ENCODE measurements around the gene STIP1. TPM values are rescaled to one million over a fixed set of nuclear protein-coding genes. Genes with fewer than 3 reads are reported as not detected.

The STIP1 gene
- total RNA-seq, 4 donors from 2014 or later = 53.3 to 109 (median 79.8) TPM

DNA sequence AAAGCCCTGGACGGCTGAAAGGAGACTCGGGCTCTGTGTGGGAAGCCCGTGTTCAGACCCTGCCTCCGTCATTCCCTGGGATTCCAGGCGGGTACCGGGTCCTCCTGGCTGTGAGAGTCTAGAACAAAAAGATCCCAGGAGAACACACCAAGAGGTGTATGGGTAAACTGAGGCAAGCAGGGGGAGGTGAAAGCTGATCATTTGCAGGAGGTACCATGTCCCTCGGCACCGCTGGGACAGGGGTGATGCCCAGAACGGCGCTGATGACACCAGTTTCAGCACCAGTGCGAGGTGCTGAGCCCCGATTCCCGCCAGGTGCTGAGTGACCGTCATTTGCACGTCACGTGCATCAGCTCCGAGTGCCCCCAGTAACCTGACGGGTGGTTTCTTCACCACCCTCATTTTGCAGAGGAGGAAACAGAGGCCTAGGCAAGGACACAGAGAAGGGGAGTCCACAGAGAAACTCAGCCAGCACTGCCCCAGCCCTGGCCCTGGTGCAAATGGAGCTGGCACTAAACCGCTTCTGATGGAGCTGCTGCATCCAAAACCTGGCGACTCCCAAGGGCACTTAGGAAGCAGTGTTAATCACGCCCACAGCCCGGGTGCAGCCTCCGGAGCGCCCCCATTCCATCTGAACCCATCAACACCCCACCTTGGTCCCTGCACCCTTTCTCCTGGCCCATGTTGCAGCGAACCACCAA, 36.9 kb upstream of the STIP1 start:
- WGBS, 2 donors = 77% methylated on average over 25 of the region's 25 CpGs
- Histone ChIP-seq H3K4me3 (no peak overlapping the region), H3K36me3 (peaks cover 0 to 5% (median 0%) of the 10 kb centered on the region in 3 donors), H3K4me1 (peaks cover 0 to 26% (median 10%) of the 10 kb centered on the region in 4 donors), H3K9me3 (no peaks in the 10 kb centered on the region), H3K27ac (peak overlapping the region in 2 of 4 donors; percentile 77 to 83), H3K27me3 (no peaks in the 10 kb centered on the region)
- no peak for TF ChIP-seq EP300 (IDR thresholded peaks at IDR 0.05)
- TF ChIP-seq, protein P1, sequence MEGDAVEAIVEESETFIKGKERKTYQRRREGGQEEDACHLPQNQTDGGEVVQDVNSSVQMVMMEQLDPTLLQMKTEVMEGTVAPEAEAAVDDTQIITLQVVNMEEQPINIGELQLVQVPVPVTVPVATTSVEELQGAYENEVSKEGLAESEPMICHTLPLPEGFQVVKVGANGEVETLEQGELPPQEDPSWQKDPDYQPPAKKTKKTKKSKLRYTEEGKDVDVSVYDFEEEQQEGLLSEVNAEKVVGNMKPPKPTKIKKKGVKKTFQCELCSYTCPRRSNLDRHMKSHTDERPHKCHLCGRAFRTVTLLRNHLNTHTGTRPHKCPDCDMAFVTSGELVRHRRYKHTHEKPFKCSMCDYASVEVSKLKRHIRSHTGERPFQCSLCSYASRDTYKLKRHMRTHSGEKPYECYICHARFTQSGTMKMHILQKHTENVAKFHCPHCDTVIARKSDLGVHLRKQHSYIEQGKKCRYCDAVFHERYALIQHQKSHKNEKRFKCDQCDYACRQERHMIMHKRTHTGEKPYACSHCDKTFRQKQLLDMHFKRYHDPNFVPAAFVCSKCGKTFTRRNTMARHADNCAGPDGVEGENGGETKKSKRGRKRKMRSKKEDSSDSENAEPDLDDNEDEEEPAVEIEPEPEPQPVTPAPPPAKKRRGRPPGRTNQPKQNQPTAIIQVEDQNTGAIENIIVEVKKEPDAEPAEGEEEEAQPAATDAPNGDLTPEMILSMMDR (IDR thresholded peaks at IDR 0.05) = peak in 1 of 5 experiments; percentile 19
- no peak for DNase-seq (ENCODE audit: low spot score in 2 of 2)

DNA sequence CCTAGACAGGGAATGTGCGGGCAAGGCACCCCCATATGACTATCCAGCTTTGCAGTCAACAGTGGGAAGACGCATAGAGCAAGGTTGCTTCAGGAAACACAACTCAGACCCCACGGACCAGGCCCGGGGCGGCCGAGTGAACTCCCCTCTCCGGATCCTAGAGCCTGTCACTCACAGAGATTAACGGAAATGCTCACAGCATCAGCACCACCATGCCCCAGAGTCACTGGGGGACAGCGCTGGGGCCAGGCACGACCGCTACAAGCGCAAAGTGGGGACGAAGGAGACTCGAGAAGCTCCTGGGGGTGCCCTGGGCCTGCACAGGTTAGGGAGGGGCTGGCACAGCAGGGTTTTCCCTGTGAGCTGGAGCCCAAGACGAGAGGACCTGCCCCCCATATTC, 35.9 kb upstream of the STIP1 start:
- Histone ChIP-seq H3K27me3 (no peaks in the 10 kb centered on the region), H3K27ac (no peak overlapping the region), H3K36me3 (peaks cover 0 to 5% (median 0%) of the 10 kb centered on the region in 3 donors), H3K4me1 (peaks cover 0 to 26% (median 10%) of the 10 kb centered on the region in 4 donors), H3K4me3 (no peak overlapping the region), H3K9me3 (no peaks in the 10 kb centered on the region)
- 88 to 95% methylated on average over 15 of the region's 15 CpGs for WGBS, 2 donors
- DNase-seq (ENCODE audit: low spot score in 2 of 2) = no peak
- TF ChIP-seq, protein P1 (IDR thresholded peaks at IDR 0.05) = no peak
- no peak for TF ChIP-seq POLR2A (IDR thresholded peaks at IDR 0.05)
- no peak for TF ChIP-seq EP300 (IDR thresholded peaks at IDR 0.05)

DNA sequence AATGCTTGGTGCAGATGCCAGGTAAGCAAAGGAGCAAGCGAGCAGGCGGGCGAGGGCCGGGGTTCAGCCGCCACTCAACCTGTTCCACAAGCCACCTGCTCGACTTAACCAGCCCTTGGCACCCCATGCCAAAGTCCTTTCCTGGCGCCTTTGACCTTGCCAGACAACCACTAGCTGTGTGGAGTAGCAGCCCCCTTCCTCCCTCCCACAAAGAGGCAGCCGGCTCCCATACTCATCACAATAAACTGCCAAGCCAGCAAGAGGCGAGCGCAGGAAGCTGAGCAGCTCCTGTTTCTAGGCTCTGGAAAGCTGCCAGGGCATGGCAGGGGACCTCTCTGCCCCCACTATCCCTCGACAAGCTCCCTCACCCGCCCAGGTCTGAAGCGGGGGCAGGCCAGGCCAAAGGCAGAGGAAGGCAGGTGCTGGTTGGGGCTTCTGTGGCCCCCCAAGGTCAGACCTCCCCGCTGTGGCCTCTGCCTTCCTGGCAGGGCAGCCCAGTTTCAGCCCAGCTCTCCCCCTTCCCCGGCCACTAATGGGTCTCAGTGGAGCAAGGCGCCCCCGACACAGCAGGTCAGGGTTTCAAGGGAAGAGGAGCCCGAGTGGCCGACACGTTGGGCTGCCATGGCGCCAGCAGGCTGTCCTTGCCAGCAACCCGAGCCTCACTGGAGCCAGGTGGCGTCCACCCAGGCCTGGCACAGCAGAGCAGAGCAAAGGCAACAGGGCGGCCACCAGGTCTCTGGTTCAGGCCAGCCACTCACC, 35.3 kb upstream of the STIP1 start:
- 69 to 81% methylated on average over 13 to 18 of the region's 24 CpGs for WGBS, 2 donors
- no peak overlapping the region for H3K27ac ChIP-seq
- no peak for TF ChIP-seq EP300 (IDR thresholded peaks at IDR 0.05)
- no peak for TF ChIP-seq POLR2A (IDR thresholded peaks at IDR 0.05)
- TF ChIP-seq, protein P1 (IDR thresholded peaks at IDR 0.05) = no peak

DNA sequence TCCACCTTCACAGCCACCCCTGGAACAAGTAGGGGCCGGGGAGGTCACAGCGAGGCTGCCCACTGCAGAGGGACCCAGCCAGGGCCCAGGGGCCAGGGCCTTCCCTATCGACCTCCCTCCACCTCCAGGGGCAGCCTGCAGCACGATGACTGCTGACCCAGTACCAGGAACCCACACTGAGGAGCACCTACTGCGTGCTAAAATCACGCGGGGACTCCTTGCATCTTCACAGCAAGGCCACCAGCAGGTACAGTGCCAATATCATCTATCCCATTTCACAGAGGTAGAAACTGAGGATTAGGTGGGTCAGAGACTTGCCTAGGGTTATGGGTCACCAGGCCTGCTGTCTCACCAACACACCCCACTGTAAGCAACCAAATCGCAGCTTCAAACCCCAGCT, 34.6 kb upstream of the STIP1 start:
- Histone ChIP-seq H3K9me3 (no peaks in the 10 kb centered on the region), H3K27me3 (no peaks in the 10 kb centered on the region), H3K4me1 (peaks cover 0 to 26% (median 10%) of the 10 kb centered on the region in 4 donors), H3K4me3 (no peak overlapping the region), H3K36me3 (peaks cover 0 to 5% (median 0%) of the 10 kb centered on the region in 3 donors), H3K27ac (no peak overlapping the region)
- TF ChIP-seq POLR2A (IDR thresholded peaks at IDR 0.05) = no peak
- TF ChIP-seq, protein P1 (IDR thresholded peaks at IDR 0.05) = no peak
- no peak for TF ChIP-seq EP300 (IDR thresholded peaks at IDR 0.05)
- WGBS, 2 donors = 87 to 91% methylated on average over 7 to 8 of the region's 8 CpGs
- DNase-seq (ENCODE audit: low spot score in 2 of 2) = no peak

More for the DNA sequence above, 35.3 kb upstream of the STIP1 start:
- Histone ChIP-seq H3K9me3 (no peaks in the 10 kb centered on the region), H3K36me3 (peaks cover 0 to 5% (median 0%) of the 10 kb centered on the region in 3 donors), H3K4me1 (peaks cover 0 to 26% (median 10%) of the 10 kb centered on the region in 4 donors), H3K27me3 (no peaks in the 10 kb centered on the region), H3K4me3 (no peak overlapping the region)
- DNase-seq (ENCODE audit: low spot score in 2 of 2) = no peak

Data from tibial nerve (tissue), 4 donors.